Thoracic aorta (tissue), 2 donors: ENCODE data around the gene RPH3AL. TPM values are rescaled to one million over a fixed set of nuclear protein-coding genes. Genes with fewer than 3 reads are reported as not detected.

Experiments used
- ATAC-seq: fragments of 150-250 bp; one replicate; pipeline ENCODE4 v1.8.0; 2017; ENCODE audit warnings: low read depth; ENCODE audit not compliant: insufficient number of reproducible peaks, low FRiP score
- DNase-seq: peaks from one replicate; pipeline ENCODE4 v3.0.0-alpha.2; 2020; ENCODE audit warnings: low spot score
- H3K27ac ChIP-seq, 2 donors: fragments of 200-600 bp; sonication (generic); 1 replicate in 1 of 2; 2 replicates in 1 of 2; pipeline ENCODE4 v1.5.1; 2016; ENCODE audit warnings: mild to moderate bottlenecking in 2 of 2, moderate library complexity in 2 of 2
- H3K27me3 ChIP-seq: fragments of 200-600 bp; sonication (generic); replicated peaks from 2 replicates; pipeline ENCODE4 v1.6.0; 2016; ENCODE audit warnings: mild to moderate bottlenecking; ENCODE audit not compliant: insufficient read depth
- H3K36me3 ChIP-seq: fragments of 200-600 bp; sonication (generic); one replicate; pipeline ENCODE4 v1.5.1; 2016
- H3K4me1 ChIP-seq, 2 donors: fragments of 200-600 bp; sonication (generic); 1 replicate in 1 of 2; 2 replicates in 1 of 2; pipeline versions ENCODE4 v1.5.1 to v1.6.0; 2016; ENCODE audit warnings: low read depth in 2 of 2, mild to moderate bottlenecking in 1 of 2; ENCODE audit not compliant: control insufficient read depth in 1 of 2
- H3K4me3 ChIP-seq: fragments of 200-600 bp; sonication (generic); 2 replicates; pipeline ENCODE4 v1.5.1; 2016; ENCODE audit warnings: mild to moderate bottlenecking
- H3K9me3 ChIP-seq: fragments of 200-600 bp; sonication (generic); 2 replicates; pipeline ENCODE4 v1.5.1; 2016
- total RNA-seq, 2 donors: library from RNA; depleted of rRNA; stranded (reverse); fragments of >200 nt; gene quantifications; one replicate each; pipeline versions ENCODE4 v1.1.0 to v1.2.3, GENCODE V29; 2016
- TF ChIP-seq, protein P1 (sequence below): fragments of 200-600 bp; sonication (generic); IDR thresholded peaks from one replicate; pipeline ENCODE4 v1.5.1; 2019; ENCODE audit warnings: antibody characterized with exemption

RPH3AL gene
- total RNA-seq, 2 donors from 2014 or later = 6.5 to 33.1 TPM

- DNase-seq (no peak), ATAC-seq (no peak)
- TF ChIP-seq, protein P1, sequence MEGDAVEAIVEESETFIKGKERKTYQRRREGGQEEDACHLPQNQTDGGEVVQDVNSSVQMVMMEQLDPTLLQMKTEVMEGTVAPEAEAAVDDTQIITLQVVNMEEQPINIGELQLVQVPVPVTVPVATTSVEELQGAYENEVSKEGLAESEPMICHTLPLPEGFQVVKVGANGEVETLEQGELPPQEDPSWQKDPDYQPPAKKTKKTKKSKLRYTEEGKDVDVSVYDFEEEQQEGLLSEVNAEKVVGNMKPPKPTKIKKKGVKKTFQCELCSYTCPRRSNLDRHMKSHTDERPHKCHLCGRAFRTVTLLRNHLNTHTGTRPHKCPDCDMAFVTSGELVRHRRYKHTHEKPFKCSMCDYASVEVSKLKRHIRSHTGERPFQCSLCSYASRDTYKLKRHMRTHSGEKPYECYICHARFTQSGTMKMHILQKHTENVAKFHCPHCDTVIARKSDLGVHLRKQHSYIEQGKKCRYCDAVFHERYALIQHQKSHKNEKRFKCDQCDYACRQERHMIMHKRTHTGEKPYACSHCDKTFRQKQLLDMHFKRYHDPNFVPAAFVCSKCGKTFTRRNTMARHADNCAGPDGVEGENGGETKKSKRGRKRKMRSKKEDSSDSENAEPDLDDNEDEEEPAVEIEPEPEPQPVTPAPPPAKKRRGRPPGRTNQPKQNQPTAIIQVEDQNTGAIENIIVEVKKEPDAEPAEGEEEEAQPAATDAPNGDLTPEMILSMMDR = no peak
These were observed 6.4 kb downstream of the RPH3AL start for GRCh38 chr17:345992-346785.

GRCh38 chr17:345261-345660, 7.3 kb downstream of the RPH3AL start:
- no peak overlapping the region for H3K27ac ChIP-seq
- TF ChIP-seq, protein P1 = no peak

More at GRCh38 chr17:345992-346785, 6.4 kb downstream of the RPH3AL start:
- Histone ChIP-seq H3K27me3 (no peaks in the 10 kb centered on the region), H3K27ac (no peak overlapping the region), H3K4me3 (no peak overlapping the region), H3K4me1 (no peaks in the 10 kb centered on the region), H3K9me3 (no peaks in the 10 kb centered on the region), H3K36me3 (no peaks in the 10 kb centered on the region)

DNA sequence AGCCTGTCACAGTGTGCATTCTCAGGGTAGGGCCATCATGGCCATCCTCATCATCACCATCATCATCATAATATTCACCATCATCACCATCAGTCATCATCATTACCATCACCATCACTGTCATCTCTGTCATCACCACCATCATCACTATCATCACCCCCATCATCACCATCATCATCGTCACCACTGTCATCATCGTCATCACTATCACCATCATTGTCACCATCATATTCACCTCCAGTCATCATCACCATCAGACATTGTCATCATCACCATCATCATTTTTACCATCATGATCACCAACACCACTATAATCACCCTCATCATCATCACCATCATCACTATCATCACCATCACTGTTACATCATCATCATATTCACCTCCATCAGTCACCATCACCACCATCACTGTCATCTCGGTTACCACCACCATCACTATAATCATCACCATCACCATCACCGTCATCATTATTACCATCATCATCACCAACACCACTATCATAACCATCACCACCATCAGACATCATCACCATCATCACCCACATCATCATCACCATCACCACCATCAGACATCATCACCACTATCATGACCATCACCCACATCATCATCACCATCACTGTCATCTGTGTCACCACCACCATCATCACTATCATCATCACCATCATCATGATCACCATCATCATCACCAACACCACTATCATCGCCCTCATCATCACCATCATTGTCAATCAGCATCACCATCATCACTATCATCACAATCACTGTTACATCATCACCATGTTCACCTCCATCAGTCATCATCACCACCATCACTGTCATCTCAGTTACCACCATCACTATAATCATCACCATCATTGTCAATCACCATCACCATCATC, 8.5 kb downstream of the RPH3AL start:
- H3K27me3 ChIP-seq = no peaks in the 10 kb centered on the region

More at GRCh38 chr17:345261-345660, 7.3 kb downstream of the RPH3AL start:
- ATAC-seq (no peak), DNase-seq (no peak)
- Histone ChIP-seq H3K9me3 (no peaks in the 10 kb centered on the region), H3K4me1 (no peaks in the 10 kb centered on the region), H3K4me3 (no peak overlapping the region), H3K36me3 (no peaks in the 10 kb centered on the region), H3K27me3 (no peaks in the 10 kb centered on the region)

GRCh38 chr17:343211-343610, 9.4 kb downstream of the RPH3AL start:
- Histone ChIP-seq H3K4me3 (no peak overlapping the region), H3K4me1 (no peaks in the 10 kb centered on the region), H3K27me3 (no peaks in the 10 kb centered on the region), H3K27ac (no peak overlapping the region), H3K36me3 (no peaks in the 10 kb centered on the region), H3K9me3 (no peaks in the 10 kb centered on the region)
- DNase-seq (no peak), ATAC-seq (no peak)
- TF ChIP-seq, protein P1 = no peak

More for the DNA sequence above, 8.5 kb downstream of the RPH3AL start:
- TF ChIP-seq, protein P1 = no peak
- no peaks in the 10 kb centered on the region for H3K9me3 ChIP-seq
- H3K4me1 ChIP-seq = no peaks in the 10 kb centered on the region
- no peak overlapping the region for H3K4me3 ChIP-seq
- no peak overlapping the region for H3K27ac ChIP-seq
- DNase-seq (no peak), ATAC-seq (no peak)
- H3K36me3 ChIP-seq = no peaks in the 10 kb centered on the region

DNA sequence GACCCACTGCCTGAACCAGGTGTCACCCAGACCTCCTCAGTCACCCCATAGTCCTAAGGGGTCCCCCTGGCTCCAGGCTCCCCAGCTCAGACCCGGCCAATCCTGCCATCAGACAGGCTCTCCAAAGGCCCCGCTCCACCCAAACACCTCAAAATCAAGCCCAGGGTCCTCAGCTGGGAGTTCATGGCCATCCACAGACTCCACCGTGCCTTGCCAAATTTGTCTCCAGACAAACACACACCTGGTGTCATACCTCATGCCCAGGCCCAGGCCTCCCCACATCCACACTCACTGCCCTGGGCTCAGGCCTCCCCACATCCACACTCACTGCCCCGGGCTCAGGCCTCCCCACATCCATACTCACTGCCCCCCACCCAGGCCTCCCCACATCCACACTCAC, 12.5 kb downstream of the RPH3AL start:
- TF ChIP-seq, protein P1 = no peak
- H3K27ac ChIP-seq = no peak overlapping the region
- no peaks in the 10 kb centered on the region for H3K36me3 ChIP-seq
- H3K4me1 ChIP-seq = no peaks in the 10 kb centered on the region
- no peaks in the 10 kb centered on the region for H3K27me3 ChIP-seq
- ATAC-seq = no peak
- no peak for DNase-seq
- H3K9me3 ChIP-seq = no peaks in the 10 kb centered on the region
- no peak overlapping the region for H3K4me3 ChIP-seq
